HG02610 (cell line): ENCODE results near the gene ATP13A2.

Source experiments
- ATAC-seq: cut with Tn5 transposase; IDR thresholded peaks from one replicate; pipeline ENCODE4 v1.9.1; 2021; ENCODE audit warnings: mild to moderate bottlenecking, moderate library complexity; ENCODE audit not compliant: unreplicated experiment

The ATP13A2 gene

DNA sequence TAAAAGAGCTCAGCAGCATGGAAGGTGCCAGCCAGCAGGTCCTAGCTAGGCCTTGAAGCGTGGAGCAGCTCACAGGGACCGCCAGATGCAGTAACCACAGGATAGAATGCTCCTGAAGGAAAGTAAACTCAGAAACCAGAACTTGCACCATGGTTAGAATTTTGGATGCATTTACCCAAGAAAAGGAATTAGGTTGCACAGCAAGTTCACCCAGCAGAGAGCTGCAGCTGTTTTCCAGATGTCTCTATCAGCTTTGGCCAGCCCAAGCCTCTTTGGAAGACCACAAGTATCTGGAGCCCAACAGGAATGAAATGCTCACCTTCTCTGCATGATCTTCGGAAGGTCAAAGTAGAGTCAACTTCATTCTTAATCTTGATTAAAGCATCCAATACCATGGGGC is 21.0 kb upstream of the ATP13A2 start:
- ATAC-seq = no peak

DNA sequence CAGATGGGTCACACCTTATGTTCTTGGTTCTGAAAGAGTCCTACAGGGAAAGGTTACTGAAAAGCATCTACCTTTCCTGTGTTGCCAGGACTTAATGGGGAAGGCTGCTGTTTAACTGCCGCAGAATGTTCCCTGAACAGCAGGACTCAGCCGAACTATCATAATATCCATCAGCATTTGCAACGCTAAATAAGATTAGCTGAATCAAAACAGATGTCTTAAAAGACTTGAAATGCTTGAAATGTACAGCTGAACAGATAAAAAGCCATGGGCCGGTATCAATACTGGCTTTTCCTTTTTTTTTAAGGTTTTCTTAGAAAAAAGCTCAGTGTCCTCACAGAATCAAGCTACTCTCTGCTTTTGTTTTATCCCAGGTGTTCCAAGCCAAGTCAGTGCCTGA is 19.7 kb upstream of the ATP13A2 start:
- no peak for ATAC-seq

DNA sequence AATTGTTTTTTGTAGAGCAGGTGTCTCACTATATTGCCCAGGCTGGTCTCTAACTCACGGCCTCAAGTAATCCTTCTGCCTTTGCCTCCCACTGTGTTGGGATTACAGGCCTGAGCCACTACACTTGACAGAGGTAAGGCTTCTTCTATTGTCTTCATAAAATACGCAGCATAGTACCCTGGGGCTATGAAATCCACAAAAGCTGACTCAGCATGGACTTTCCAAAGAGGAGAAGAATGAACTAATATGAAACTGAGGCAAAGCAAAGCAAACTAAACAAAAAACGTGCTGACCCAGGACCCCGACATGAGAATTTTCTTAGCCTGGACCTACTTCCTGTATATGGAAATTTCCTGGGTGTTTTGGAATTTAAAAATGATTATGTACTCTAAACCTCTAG is 18.5 kb upstream of the ATP13A2 start:
- no peak for ATAC-seq

DNA sequence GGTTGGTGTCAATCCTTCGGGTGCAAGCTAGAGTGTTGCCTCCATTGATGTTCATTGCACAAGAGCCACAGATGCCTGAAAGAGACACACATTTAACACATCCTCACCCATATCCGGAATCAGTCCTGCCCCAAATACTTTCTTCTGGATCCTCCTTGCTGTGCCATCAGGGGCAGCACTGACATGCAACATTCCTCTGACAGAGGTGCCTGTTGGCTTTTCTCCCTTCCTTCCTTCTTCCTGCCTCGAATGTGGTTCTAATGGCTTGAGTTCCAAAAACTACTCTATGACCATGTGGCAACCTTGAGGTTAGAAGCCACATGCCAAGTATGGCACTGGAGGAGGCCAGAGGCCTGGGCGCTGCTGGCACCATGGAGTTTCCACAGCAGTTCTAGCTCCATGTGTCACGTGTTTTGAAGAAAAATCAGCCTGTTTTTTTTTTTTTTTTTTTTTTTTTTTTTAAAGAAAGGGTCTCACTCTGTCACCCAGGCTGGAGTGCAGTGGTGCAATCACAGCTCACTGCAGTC is 17.0 kb upstream of the ATP13A2 start:
- ATAC-seq = no peak

DNA sequence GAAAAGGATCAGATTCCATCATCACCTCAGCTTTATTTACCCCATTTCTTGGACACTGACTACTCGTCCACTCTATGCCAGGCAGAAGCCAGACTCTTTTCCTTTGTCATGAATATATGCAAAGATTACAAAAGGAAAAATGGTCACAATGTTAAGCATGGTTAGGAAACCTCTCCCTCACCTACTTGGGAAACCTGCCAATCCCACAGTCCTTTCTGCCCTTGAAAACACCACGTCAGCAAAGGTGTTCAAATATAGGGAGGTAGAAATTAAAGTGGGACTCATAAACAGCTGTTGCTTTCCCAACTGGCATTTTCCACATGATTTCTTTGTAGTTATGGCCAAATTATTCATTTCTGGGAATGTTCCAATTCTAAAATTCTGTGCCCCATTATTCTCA is 16.2 kb upstream of the ATP13A2 start:
- no peak for ATAC-seq

DNA sequence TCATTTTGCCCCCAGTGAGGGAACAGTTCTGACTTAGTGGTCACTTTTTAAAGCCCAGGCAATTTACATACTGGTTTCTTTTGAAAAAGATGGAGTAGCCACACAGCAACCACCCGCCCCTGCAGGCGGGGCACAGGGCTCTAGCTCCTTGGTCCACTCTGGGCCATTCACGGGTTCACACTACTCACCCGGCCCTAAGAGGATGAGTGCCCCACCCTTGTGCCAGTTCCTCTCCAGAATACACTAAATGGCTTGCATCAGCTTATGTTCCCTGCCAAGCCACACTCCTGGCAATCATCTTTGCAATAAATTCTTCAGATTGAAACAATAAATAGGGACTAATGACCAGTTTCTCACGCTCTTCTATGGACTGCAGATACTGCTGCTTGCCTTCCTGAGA is 15.7 kb upstream of the ATP13A2 start:
- no peak for ATAC-seq

DNA sequence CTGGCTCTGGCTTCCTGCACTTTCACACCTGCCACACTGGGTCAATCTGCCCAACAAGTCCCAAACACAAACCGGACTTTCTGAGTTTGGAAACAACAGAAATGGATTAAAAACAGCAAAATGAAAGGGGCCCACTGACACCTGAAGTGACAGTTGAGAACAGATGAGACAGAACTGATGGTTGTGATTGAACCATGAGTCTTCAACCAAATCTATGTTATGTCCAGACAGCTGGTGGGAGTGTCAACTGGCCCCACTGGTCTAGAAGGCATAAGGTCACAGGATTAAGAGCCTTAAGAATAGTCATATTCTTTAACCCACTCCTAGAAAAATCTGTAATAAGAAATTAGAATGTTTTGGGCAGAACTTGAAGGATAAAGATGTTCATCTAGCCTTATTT is 13.0 kb upstream of the ATP13A2 start:
- ATAC-seq = no peak

DNA sequence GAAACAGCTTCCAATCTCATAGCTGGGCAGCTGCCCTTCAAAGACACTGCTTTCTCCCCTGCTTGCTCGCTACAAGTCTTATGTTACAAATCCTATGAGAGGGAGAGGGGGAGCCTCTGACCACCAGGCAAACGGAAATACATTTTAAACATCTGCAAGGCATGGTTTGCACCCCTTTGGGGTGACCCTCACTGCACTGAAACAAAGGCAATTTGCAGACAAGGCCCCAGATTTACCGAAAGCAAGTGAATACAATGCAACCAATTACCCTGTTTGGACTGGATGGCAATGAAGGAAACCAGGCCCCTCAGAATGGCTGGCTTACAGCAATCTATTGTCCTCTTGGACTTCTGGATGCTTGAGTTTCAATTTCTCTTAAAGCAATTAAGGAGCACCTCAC is 11.8 kb upstream of the ATP13A2 start:
- ATAC-seq = peak; percentile 30

DNA sequence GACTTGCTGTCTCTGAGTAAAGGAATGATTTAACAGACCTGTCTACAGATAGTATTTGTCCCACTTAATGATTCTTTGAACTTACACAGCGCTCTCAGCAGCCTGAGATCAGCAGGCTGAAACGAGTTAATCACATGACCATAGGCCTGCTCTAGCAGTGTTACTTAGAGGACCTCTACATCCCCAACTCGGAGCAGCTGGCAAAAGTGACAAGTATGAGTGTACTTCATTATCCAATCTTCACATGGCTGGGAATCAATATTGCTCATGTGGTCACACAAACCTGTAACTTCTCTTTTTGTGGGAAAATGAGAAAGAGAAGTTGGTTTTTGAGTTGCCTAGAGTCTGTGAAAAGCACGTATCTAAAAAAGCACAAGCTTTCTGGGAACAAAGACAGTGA is 11.4 kb upstream of the ATP13A2 start:
- ATAC-seq = peak; percentile 80

DNA sequence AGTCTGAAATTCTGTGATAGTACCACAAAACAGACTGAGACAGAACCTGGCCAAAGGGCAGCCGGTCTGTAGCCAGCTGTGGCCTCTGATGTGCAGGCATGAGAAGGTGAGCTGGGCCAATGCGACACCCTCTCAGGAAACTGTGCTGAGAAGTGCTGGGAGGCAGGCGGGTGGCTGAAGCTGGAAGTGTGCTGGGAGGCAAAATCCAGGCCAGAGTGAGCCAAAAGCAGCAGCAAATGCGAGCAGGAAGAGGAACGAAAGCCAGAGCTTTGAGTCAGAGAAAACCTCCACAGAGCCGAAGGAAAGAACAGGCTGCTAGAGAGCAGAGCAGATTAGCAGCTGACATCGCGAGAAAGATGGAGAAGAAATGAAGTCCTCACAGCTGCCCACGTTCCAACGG is 10.2 kb upstream of the ATP13A2 start:
- no peak for ATAC-seq

DNA sequence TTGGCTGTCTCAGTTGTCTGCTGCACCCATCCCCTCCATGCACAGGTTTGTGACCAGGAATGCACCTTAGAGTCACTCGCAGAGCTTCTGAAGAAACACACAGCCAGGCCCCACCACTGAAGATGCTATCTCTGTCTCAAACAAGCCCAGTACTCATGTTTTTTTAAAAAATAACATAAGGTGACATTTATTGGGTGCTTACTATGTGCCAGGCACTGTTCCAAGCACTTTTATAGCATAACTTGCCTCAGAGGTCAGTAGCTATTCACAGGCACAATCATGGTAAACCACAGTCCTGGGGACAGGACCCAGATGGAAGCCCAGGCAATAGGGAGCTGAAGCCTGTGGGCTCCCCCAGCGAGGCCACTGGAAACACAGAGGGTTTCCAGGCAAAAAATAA is 8.8 kb upstream of the ATP13A2 start:
- no peak for ATAC-seq

DNA sequence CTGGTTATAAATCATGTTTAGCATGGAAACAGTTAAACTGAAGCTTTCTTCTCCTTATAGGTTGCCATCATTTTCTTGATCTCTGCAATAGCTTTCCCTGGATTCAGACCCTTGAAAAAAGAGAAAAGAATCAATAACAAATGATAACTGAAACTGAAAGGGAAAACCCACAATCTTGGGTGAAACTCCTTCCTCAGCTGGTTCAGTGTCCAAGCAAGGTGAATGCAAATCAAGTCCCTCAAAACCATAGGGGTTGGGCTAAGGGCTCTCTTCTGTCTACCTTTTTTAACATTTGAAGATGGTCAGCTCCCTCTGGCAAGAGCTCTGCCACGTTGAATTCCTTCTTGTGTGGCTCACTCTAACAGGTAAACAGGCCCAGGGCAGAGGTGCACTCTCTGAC is 7.1 kb upstream of the ATP13A2 start:
- ATAC-seq = no peak

DNA sequence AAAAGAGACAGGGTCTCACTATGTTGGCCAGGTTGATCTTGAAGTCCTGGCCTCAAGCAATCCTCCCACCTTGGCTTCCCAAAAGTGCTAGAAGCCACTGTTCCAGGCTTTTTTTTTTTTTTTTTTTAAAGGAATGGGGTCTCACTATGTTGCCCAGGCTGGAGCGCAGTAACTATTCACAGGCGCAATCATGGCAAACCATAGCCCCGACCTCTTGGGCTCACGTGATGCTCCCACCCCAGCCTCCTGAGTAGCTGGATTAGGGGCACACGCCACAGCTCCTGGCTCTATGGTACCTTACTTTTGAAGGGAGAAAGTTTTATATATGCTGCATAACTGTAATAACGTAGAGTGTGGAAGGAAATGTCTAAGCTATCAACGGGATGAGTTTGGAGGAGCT is 5.7 kb upstream of the ATP13A2 start:
- no peak for ATAC-seq

DNA sequence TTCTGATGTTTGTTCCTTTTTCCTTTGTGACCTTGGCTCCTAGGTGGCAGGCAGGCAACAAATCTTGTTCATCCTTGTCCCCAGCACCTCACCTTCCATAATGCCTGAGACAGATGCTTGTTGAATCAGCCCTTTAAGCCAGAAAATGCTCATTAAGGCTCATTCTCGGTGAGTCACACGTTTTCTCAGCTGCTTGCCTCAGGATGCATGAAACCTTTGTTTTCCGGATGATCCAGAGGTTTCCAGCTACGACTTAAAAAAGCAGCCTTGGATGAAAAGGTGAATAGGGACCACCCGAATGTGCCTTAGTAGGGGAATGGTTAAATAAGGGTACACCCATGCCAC is 4.6 kb upstream of the ATP13A2 start:
- ATAC-seq = no peak

DNA sequence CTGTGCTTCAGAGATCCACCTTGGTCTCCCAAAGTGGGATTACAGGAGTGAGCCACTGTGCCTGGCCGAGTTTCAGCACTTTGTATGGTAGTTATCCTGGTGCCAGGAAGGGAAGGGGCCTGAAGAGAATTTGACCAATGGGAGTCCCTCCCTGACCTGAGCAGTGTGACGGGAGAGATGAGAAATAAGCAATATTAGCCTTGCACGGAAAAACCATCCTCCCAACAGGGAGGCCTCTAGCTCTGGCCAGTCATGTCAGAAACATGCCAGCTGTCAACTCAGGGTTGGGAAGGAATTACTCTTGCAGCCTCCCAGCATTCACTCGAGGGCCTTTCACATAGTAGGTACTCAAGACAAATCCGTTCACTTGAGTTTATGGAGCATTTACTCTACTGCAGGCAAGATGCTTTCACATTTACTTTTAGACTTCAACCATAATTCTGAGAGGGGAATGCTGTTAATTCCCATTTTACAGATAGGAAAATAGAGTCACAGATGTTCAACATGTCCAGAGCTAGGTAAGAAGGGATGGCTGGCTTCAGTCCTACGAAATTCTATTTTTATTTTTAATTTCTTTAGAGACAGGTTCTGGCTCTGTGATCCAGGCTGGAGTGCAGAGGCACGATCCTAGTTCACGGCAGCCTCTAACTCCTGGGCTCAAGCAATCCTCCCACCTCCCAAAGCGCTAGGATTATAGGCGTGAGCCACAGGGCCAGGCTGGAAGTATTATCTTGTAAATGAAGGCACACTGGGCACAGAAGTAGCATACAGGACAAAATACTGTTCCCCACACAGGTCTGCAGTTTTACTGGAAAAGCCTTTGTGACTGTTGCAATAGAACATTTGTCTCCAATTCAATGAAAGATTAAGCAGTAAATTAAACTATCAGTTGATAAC is 3.2 kb upstream of the ATP13A2 start:
- ATAC-seq = no peak

DNA sequence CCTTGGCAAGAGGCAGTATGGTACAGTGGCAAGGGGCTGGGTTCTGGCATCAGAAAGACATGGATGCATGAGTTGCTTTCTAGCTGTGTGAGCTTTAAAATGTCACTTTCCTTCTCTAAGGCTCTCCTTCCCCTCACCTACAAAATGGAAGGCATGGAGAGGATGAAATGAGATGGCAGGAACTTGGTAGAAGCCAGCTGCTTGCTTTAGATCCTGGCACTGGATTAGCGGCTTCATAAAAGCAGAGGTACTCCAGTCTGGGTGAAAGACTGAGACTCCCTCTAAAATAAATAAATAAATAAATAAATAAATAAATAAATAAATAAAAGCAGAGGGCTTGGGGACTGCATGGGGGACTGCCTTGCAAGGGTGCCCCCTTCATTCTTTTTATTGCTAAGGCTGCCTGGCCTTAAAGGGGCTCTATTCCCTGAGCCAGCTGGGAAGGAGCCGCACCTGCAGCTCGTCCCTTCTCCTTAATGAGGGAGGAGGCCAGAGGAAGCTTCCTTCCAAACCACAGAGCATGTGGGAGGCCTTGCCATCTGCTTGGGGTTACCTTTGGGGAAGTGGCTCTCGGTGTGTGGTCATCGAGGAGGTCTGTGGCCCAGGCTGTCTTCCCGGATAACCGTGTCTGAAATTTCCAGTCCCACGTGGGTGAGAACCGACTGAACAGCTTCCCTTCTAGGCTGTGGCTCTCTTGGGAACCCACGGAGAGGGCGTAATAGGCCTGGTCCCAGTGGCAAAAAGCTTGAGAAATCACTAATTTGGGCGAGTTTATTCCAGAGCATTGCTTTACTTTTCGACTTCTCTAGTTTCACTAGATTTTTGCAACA is 2.0 kb upstream of the ATP13A2 start:
- ATAC-seq = no peak

DNA sequence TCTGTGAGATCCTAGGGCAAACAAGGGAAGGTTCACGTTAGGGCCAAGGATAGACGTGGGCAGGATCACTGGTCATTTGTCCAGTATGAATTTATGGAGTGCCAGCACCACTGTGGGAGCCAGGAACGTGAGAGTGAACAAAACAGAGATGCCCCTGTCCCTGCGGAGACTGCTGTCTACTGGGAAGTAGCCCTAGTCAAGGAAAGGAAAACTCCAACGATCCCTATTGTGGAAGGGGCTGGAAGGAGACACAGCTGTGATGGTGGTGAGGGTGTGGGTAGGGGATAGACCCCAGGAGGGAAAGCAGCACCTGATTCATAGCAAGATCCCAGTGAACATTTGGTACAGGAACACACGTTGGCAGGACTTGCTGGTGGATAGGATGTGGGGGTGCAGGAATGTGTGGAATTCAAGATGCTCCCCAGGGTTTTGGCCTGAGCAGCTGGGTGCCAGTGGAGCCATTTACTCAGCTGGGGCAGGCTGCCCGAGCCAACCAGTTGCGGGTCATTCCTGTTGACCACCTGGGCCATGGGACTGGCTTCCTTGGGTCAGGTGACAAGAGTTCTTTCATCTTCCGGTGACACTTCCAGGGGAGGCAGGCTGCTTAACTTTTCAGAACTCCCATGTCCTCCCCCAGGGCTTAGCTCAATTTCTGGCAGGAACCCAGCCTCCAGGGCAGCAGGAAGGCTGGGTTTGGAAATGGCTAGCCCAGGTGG is 1.2 kb upstream of the ATP13A2 start:
- ATAC-seq = no peak

DNA sequence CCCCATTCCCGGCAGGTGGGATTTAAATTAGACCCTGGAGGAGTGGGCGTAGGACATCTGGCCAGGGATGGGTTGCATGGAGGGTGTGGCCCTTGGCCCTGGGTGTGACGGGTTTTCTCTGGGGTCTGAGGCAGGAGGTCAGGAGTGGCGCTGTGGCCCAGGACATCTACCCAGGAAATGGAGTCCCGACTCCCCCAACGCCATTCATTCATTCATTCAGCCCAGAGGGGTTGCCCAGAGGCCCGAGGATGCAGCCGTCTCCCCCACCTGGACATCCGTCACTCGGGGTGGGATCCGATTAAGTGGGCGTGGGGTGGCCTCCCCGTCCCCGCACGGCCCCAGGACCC is 663 bp downstream of the ATP13A2 start:
- no peak for ATAC-seq

DNA sequence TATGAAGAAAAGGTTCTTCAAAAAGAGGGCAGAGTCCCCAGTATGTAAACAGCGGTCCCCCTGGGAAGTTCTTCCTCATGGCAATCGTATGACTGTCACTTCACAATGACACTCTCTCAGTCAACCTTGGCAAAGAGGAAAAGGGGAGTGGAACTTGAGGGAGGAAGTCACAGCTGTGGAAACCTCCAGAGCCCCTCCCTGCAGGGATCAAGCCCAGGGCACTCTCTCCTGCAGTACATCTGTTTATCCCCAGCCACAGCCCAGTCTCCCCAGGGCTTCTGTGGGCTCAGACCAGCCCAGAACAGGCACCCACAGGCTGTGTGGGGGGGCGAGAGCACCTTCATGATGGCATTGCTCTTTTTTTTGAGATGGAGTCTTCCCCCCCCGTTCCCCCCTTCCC is 2.0 kb downstream of the ATP13A2 start:
- ATAC-seq = no peak

DNA sequence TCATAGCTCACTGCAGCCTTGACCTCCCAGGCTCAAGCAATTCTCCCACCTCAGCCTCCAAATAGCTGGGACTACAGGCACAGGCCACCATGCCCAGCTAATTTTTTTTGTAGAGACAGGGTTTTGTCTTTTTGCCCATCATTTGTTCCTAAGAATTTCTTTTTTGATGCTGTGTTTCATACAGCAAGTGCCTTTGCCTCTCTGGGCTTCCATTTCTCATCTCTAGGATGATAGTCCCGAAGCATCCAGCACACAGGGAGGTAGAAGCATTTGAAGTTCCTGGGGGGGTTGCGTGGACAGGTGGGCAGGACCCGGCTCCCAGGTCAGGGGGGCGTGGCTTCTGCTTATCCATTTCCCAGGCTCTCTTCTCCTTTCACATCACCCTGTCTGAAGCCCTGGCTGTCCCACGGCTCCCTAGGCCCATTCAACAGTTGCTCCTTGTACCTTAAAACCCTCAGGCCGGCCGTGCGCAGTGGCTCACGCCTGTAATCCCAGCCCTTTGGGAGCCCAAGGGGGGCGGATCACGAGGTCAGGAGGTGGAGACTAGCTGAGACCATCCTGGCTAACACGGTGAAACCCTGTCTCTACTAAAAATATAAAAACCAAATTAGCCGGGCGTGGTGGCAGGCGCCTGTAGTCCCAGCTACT is 3.4 kb downstream of the ATP13A2 start:
- ATAC-seq = no peak

DNA sequence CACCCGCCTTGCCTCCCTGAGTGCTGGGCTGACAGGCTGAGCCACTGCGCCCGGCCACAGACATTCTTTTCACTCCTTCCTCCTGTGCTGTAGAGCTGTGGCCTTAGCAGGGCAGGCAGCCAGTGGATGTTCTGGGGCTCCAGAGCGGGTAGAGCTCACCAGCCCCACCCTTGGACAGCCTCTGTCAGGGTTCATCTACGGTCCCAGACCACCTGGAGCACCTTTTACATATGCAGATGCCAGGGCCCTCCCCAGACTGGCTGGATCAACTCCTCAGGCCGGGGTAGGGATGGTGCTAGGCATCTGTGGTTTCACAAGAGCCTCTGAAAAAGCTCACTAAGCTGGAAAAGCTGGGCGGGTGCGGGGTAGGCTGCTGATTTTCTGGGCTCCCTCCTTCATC is 4.6 kb downstream of the ATP13A2 start:
- no peak for ATAC-seq
